HepG2 (cell line): ENCODE measurements around the gene PRKAB1. TPM values are rescaled to one million over a fixed set of nuclear protein-coding genes. Genes with fewer than 3 reads are reported as not detected.

Experiments used
- ATAC-seq: fragments of 200-7000 bp; cut with Tn5 transposase; 3 replicates; pipeline ENCODE4 v1.9.1; 2020; ENCODE audit warnings: mild to moderate bottlenecking, moderate library complexity
- BruUV-seq: library from RNA; stranded (reverse); fragments of 400-500 nt; replicated peaks from 2 replicates; lab custom pipeline; 2021; lab: Mats Ljungman, UMichigan
- CTCF ChIA-PET: fragments of 300-600 bp; formaldehyde crosslinking; extraction: SDS; loops from one replicate; lab custom pipeline; 2021; ENCODE audit warnings: low total read pairs, inconsistent platforms, low intra/inter-chr PET ratio; lab: Yijun Ruan, JAX
- POLR2A ChIA-PET: fragments of 350-600 bp; sonication (Branson Sonifier 250); formaldehyde crosslinking; loops from one replicate; lab custom pipeline; 2020; ENCODE audit warnings: antibody characterized with exemption, inconsistent platforms; lab: Yijun Ruan, JAX
- DNase-seq: peaks from one replicate; pipeline ENCODE4 v3.0.0-alpha.2; 2015; ENCODE audit warnings: low spot score
- FAIRE-seq: peaks from 3 replicates; lab custom pipeline; 2011; peaks lifted over from hg19 to GRCh38; lab: Jason Lieb, UNC
- H2AFZ ChIP-seq: one replicate; pipeline ENCODE4 v1.6.1; 2011; ENCODE audit warnings: low read length, inconsistent platforms
- H3K27ac ChIP-seq: fragments of 300-600 bp; 3 replicates; pipeline ENCODE4 v1.8.0; 2011; ENCODE audit warnings: mixed run types, mild to moderate bottlenecking, mixed read lengths, low read length, inconsistent platforms; ENCODE audit not compliant: insufficient read depth; ENCODE audit errors: extremely low read length
- H3K27me3 ChIP-seq, 2 experiments: fragments of 200-600 bp in 1 of 2; 2 replicates in 1 of 2; 3 replicates in 1 of 2; pipeline versions ENCODE4 v1.6.0 to v1.8.0; 2011; ENCODE audit warnings: low read length in 2 of 2, mild to moderate bottlenecking in 2 of 2, moderate library complexity in 2 of 2, inconsistent platforms in 1 of 2; ENCODE audit not compliant: insufficient read depth in 2 of 2, control insufficient read depth in 1 of 2
- H3K36me3 ChIP-seq, 2 experiments: fragments of 200-600 bp in 1 of 2; replicated peaks in 1 of 2; 2 replicates in 1 of 2; 3 replicates in 1 of 2; pipeline versions ENCODE4 v1.5.1 to v1.8.0; 2011; ENCODE audit warnings: low read length in 2 of 2, inconsistent platforms in 1 of 2; ENCODE audit not compliant: insufficient read depth in 2 of 2, control insufficient read depth in 1 of 2
- H3K4me1 ChIP-seq: 2 replicates; pipeline ENCODE4 v1.5.1; 2012; ENCODE audit warnings: low read length, inconsistent platforms; ENCODE audit not compliant: insufficient read depth
- H3K4me2 ChIP-seq: 2 replicates; pipeline ENCODE4 v1.6.0; 2011; ENCODE audit warnings: low read depth, low read length, inconsistent platforms
- H3K4me3 ChIP-seq, 3 experiments: fragments of 200-600 bp in 1 of 3; sonication (generic), shearing (Covaris generic) in 1 of 3; replicated peaks in 1 of 3; 2 replicates each; pipeline ENCODE4 v1.5.1; 2011 to 2016; ENCODE audit warnings: low read length in 3 of 3, inconsistent platforms in 2 of 3, low read depth in 2 of 3, mild to moderate bottlenecking in 2 of 3, control low read depth in 1 of 3, mixed read lengths in 1 of 3; ENCODE audit not compliant: insufficient read depth in 1 of 3
- H3K79me2 ChIP-seq: one replicate; pipeline ENCODE4 v1.6.1; 2011; ENCODE audit warnings: low read length, inconsistent platforms; ENCODE audit not compliant: insufficient read depth
- H3K9ac ChIP-seq: 2 replicates; pipeline ENCODE4 v1.6.0; 2011; ENCODE audit warnings: mild to moderate bottlenecking, low read depth, low read length, inconsistent platforms; ENCODE audit not compliant: insufficient read depth
- H3K9me3 ChIP-seq: 2 replicates; pipeline ENCODE4 v1.5.1; 2012; ENCODE audit warnings: mild to moderate bottlenecking, low read length
- H4K20me1 ChIP-seq: 2 replicates; pipeline ENCODE4 v1.6.0; 2011; ENCODE audit warnings: inconsistent platforms, mild to moderate bottlenecking, low read length, moderate library complexity; ENCODE audit not compliant: insufficient read depth
- EHMT2 ChIP-seq: fragments of 200-600 bp; sonication (generic); IDR thresholded peaks from 2 replicates; pipeline ENCODE4 v1.7.0; 2017; ENCODE audit warnings: antibody characterized with exemption, low read depth, low read length, borderline replicate concordance
- MZF1 ChIP-seq: sonication (generic); formaldehyde crosslinking; IDR thresholded peaks from 2 replicates; pipeline ENCODE4 v1.8.1; 2023; ENCODE audit warnings: mild to moderate bottlenecking, missing genetic modification reagents, borderline replicate concordance
- NBN ChIP-seq: fragments of 450-650 bp; conservative IDR thresholded peaks from 2 replicates; pipeline ENCODE4 v1.6.1; 2017
- NCOA2 ChIP-seq: sonication (generic); formaldehyde crosslinking; IDR thresholded peaks from 2 replicates; pipeline ENCODE4 v1.8.0; 2022; ENCODE audit warnings: inconsistent platforms
- NPAS2 ChIP-seq: sonication (generic); formaldehyde crosslinking; IDR thresholded peaks from 2 replicates; pipeline ENCODE4 v1.8.0; 2022; ENCODE audit warnings: mild to moderate bottlenecking, missing genetic modification reagents, borderline replicate concordance
- POLR2A ChIP-seq, 2 experiments: IDR thresholded peaks; 2 replicates each; pipeline ENCODE4 v1.6.1; 2011; ENCODE audit warnings: low read depth in 2 of 2, low read length in 2 of 2, mild to moderate bottlenecking in 1 of 2, moderate library complexity in 1 of 2; ENCODE audit not compliant: insufficient read depth in 1 of 2
- SP5 ChIP-seq: IDR thresholded peaks from 2 replicates; pipeline ENCODE4 v1.6.1; 2016; ENCODE audit warnings: low read depth, borderline replicate concordance
- ZBTB38 ChIP-seq: sonication (generic); formaldehyde crosslinking; IDR thresholded peaks from 2 replicates; pipeline ENCODE4 v1.5.1; 2020; ENCODE audit warnings: mild to moderate bottlenecking, missing genetic modification reagents
- ZFY ChIP-seq: sonication (generic); formaldehyde crosslinking; IDR thresholded peaks from 2 replicates; pipeline ENCODE4 v1.4.0; 2020; ENCODE audit warnings: missing genetic modification reagents
- ZNF274 ChIP-seq: sonication (generic); formaldehyde crosslinking; IDR thresholded peaks from 2 replicates; pipeline ENCODE4 v1.5.1; 2020; ENCODE audit warnings: mild to moderate bottlenecking, missing genetic modification reagents
- ZNF564 ChIP-seq: sonication (generic); formaldehyde crosslinking; IDR thresholded peaks from 2 replicates; pipeline ENCODE4 v1.8.1; 2023; ENCODE audit warnings: mild to moderate bottlenecking, missing genetic modification reagents
- ZNF770 ChIP-seq: sonication (generic); formaldehyde crosslinking; IDR thresholded peaks from 2 replicates; pipeline ENCODE4 v1.5.0; 2020; ENCODE audit warnings: mild to moderate bottlenecking, missing genetic modification reagents
- WGBS: methylation state at CpG from one replicate; pipeline ENCODE4 v1.1.6; 2017; ENCODE audit warnings: low lambda C conversion rate; 5-methylcytosine and 5-hydroxymethylcytosine counted together
- in situ Hi-C: cut with HindIII; loops from 2 replicates; pipeline ENCODE4 v1.10.0; 2017; ENCODE audit warnings: low pct_unique_long_range_greater_than_20kb; ENCODE audit not compliant: extremely low pct_ligation_motif_present
- intact Hi-C: fragments of 100-400 bp; cut with micrococcal nuclease; formaldehyde crosslinking; loops from one replicate; pipeline ENCODE4 v1.10.0; 2022; ENCODE audit not compliant: unreplicated experiment
- polyA plus RNA-seq, 8 experiments: library from polyadenylated mRNA; depleted of rRNA in 3 of 8; stranded (reverse) in 7 of 8; unstranded in 1 of 8; fragments of >200 nt; fragmentation: Illumina TruSeq in 4 of 8; extraction: Trizol in 4 of 8; gene quantifications; 2 replicates each; pipeline versions ENCODE4 v1.2.1 to v1.2.3, GENCODE V29; 2011 to 2016; ENCODE audit warnings: low read depth in 4 of 8, missing spikeins in 1 of 8, mixed read lengths in 1 of 8; ENCODE audit not compliant: insufficient read depth in 1 of 8
- total RNA-seq, 5 experiments: library from RNA; depleted of rRNA; stranded (reverse); fragments of >200 nt; fragmentation: Illumina TruSeq; extraction: Trizol; gene quantifications; 2 replicates each; pipeline ENCODE4 v1.2.3, GENCODE V29; 2016; ENCODE audit warnings: low read depth in 1 of 5

Gene PRKAB1
- total and polyA plus RNA-seq, 2 of the 13 experiments (the other 11 are each of a cell fraction or from before 2014, with no cell fraction given) = 28.4 to 35.5 TPM

- no peak overlapping the region for H3K4me2 ChIP-seq
- in situ Hi-C loops = no loop called here
- peak overlapping the region; percentile 65 for H3K27ac ChIP-seq
- CTCF ChIA-PET = no interaction called here
- POLR2A ChIA-PET = interaction anchor here (1.8 to 6.1 kb wide), 2 partner anchors 12 to 14 kb away, joined by 3 to 40 read pairs; partner anchors contain the start of gene PRKAB1
- BruUV-seq = no TSS peak
- no peak for ATAC-seq
- H4K20me1 ChIP-seq = no peaks in the 10 kb centered on the region
- peaks cover 14 to 34% of the 10 kb centered on the region in 2 experiments for H3K36me3 ChIP-seq
- no peaks in the 10 kb centered on the region for H3K27me3 ChIP-seq
- 90% methylated on average over 3 of the region's 3 CpGs for WGBS
- no peak overlapping the region for H3K9ac ChIP-seq
- H3K9me3 ChIP-seq = no peaks in the 10 kb centered on the region
- DNase-seq = no peak
- FAIRE-seq = no peak
- no peaks in the 10 kb centered on the region for H3K79me2 ChIP-seq
- no peak overlapping the region for H2AFZ ChIP-seq
- no peak overlapping the region for H3K4me3 ChIP-seq
- intact Hi-C loops = no loop called here
- peaks cover 89% of the 10 kb centered on the region for H3K4me1 ChIP-seq
- TF ChIP-seq ZBTB38 (CRISPR knock-in tag) = no peak
- TF ChIP-seq MZF1 (CRISPR knock-in tag) = no peak
- no peak for TF ChIP-seq NPAS2 (CRISPR knock-in tag)
- TF ChIP-seq SP5 = no peak
- TF ChIP-seq ZNF770 (CRISPR knock-in tag) = no peak
- no peak for TF ChIP-seq NCOA2 (CRISPR knock-in tag)
- no peak for TF ChIP-seq EHMT2
- TF ChIP-seq POLR2A (IDR thresholded peaks at IDR 0.05; ENCODE audit: insufficient read depth in 1 of 2, low read depth in 2 of 2, low read length in 2 of 2) = 0 out of 4 replicates have a peak, but pooled peaks of 1 of the 2 experiments have one; percentile 15
- no peak for TF ChIP-seq ZNF274 (CRISPR knock-in tag)
- peak; percentile 97; the same call in 1 of the 2 replicates for TF ChIP-seq ZNF564 (CRISPR knock-in tag)
- no peak for TF ChIP-seq NBN
- no peak; the same call in 1 of the 2 replicates for TF ChIP-seq ZFY (CRISPR knock-in tag)
Measured at GRCh38 chr12:119682639-119683252, 14.8 kb downstream of the PRKAB1 start.
